Measurements from ENCODE around the gene PLEKHB2. TPM values are rescaled to one million over a fixed set of nuclear protein-coding genes. Genes with fewer than 3 reads are reported as not detected.

Gene PLEKHB2
- total RNA-seq, 6 experiments from 2014 or later: 87.3 to 96.2 (median 93.6) TPM

DNA sequence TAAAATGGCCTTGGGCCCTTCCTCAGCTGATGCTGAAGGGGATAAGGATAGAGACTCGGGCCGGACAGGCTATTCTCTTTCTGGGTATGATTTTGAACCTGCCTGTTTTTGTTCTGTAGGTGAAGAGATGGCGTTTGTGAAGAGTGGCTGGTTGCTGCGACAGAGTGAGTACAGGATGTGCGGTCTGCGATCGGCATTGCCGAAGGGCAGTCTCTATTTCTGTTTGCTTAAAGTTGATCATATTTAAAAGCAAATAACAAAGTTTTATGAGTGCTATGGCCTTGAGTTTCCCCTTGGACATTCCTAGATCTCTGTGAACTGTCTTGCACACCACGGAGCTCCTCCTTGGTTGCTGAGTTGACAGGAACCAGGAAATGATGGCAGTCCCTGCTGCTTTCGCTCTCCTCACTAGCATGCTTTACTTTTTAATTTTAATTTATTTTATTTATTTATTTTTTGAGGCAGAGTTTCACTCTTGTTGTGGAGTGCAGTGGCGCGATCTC, 15.7 kb downstream of the PLEKHB2 start:
- TF ChIP-seq, protein P1, sequence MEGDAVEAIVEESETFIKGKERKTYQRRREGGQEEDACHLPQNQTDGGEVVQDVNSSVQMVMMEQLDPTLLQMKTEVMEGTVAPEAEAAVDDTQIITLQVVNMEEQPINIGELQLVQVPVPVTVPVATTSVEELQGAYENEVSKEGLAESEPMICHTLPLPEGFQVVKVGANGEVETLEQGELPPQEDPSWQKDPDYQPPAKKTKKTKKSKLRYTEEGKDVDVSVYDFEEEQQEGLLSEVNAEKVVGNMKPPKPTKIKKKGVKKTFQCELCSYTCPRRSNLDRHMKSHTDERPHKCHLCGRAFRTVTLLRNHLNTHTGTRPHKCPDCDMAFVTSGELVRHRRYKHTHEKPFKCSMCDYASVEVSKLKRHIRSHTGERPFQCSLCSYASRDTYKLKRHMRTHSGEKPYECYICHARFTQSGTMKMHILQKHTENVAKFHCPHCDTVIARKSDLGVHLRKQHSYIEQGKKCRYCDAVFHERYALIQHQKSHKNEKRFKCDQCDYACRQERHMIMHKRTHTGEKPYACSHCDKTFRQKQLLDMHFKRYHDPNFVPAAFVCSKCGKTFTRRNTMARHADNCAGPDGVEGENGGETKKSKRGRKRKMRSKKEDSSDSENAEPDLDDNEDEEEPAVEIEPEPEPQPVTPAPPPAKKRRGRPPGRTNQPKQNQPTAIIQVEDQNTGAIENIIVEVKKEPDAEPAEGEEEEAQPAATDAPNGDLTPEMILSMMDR (IDR thresholded peaks at IDR 0.05): no peak
- Mint-ChIP-seq H3K27me3 (ENCODE audit: insufficient read depth) (no peaks in the 10 kb centered on the region), H3K27ac (no peak overlapping the region), H3K9me3 (no peaks in the 10 kb centered on the region), H3K4me3 (no peak overlapping the region), H3K4me1 (ENCODE audit: low read depth) (peaks cover 19% of the 10 kb centered on the region), H3K36me3 (ENCODE audit: low read depth) (peaks cover 38% of the 10 kb centered on the region)
- DNase-seq: no peak

DNA sequence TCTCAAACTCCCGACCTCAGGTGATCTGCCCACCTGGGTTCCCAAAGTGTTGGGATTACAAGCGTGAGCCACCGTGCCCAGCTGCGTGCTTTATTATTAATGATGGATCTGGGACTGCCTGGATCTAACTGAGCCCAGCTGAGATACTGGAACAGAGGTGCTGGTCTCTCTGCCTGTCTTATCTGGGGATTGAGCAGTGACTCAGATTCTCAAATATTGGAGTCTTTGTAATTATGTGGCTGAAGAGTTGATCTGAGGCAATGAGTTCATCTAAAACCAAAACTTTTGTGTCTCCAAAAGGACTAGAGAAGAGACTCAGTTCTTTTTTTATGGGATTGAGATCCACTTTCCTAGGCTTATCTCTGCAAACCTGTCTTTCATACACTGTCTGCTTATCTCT, 16.3 kb downstream of the PLEKHB2 start:
- H3K4me3 Mint-ChIP-seq: no peak overlapping the region
- peak; percentile 12 for DNase-seq
- TF ChIP-seq, protein P1 (IDR thresholded peaks at IDR 0.05): no peak
- H3K4me1 Mint-ChIP-seq (ENCODE audit: low read depth): peaks cover 14% of the 10 kb centered on the region
- H3K36me3 Mint-ChIP-seq (ENCODE audit: low read depth): peaks cover 34% of the 10 kb centered on the region
- no peaks in the 10 kb centered on the region for H3K9me3 Mint-ChIP-seq
- no peaks in the 10 kb centered on the region for H3K27me3 Mint-ChIP-seq (ENCODE audit: insufficient read depth)
- H3K27ac Mint-ChIP-seq: no peak overlapping the region

DNA sequence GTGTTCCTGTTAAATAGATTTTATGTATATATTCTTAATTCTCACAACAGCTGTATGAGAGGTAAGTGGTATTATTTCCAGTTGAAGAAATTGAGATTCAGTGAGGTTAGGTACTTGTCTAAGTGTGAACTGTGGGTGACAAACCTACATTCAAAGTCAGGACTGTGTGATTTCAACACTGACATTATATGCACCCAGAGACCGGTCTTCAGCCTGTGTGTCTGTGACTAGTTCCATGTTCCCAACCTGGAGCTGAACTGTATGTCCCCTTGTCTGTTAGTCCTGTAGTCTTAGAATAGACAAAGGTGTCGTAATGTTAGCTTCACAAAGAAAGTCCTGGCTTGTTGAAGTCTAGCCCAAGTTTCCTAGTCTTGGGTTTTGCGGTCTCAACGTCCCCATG, 17.4 kb downstream of the PLEKHB2 start:
- H3K27me3 Mint-ChIP-seq (ENCODE audit: insufficient read depth): no peaks in the 10 kb centered on the region

DNA sequence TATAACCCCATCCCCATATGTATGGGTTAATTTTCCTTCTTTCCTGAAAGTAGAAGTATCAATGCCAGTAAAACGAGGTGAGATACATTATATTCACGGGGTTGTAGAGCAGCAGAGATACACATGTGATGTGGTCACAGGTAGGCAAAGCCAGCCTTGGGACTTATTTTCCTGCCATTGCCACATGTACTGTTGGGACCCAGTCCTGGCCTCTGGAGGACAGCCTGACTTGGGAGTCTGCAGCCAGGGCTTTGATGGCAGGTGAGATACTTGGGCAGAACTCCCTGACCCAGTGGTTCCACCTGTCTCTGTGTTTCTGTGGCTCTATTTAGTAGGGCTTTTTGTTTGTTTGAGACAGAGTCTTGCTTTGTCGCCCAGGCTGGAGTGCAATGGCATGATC, 18.1 kb downstream of the PLEKHB2 start:
- Mint-ChIP-seq H3K4me1 (ENCODE audit: low read depth) (peaks cover 14% of the 10 kb centered on the region), H3K9me3 (no peaks in the 10 kb centered on the region), H3K36me3 (ENCODE audit: low read depth) (peaks cover 43% of the 10 kb centered on the region), H3K27me3 (ENCODE audit: insufficient read depth) (no peaks in the 10 kb centered on the region), H3K27ac (no peak overlapping the region), H3K4me3 (no peak overlapping the region)
- DNase-seq: no peak
- TF ChIP-seq, protein P1 (IDR thresholded peaks at IDR 0.05): no peak

More for the DNA sequence above, 17.4 kb downstream of the PLEKHB2 start:
- no peak overlapping the region for H3K27ac Mint-ChIP-seq
- TF ChIP-seq, protein P1 (IDR thresholded peaks at IDR 0.05): no peak
- peaks cover 38% of the 10 kb centered on the region for H3K36me3 Mint-ChIP-seq (ENCODE audit: low read depth)
- H3K4me1 Mint-ChIP-seq (ENCODE audit: low read depth): peaks cover 14% of the 10 kb centered on the region
- H3K4me3 Mint-ChIP-seq: no peak overlapping the region
- H3K9me3 Mint-ChIP-seq: no peaks in the 10 kb centered on the region
- no peak for DNase-seq

DNA sequence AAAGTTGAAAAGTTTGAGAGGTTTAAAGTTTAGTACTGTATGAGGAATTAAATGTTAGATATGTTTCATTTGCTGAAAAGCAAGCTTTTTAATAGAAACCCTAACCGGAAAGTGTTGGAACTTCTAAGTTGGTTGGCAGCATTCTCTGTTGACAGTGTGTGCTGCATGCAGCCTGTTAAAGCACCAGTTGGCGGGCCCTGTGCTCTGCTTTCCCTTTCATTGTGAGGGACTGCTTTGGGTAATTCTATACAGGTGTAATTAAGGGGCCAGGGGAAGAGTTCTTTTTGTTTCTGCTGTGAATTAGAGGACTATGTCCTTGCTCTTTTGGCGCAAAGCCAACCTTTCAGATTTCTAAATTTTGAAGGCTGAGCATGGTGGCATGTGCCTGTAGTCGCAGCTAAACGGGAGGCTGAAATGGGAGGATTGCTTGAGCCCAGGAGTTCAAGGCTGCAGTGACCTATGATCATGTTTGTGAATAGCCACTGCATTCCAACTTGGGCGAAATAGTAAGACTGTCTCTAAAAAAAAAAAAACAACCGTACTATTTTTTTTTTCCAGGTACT, 20.1 kb downstream of the PLEKHB2 start:
- no peak overlapping the region for H3K4me3 Mint-ChIP-seq
- H3K9me3 Mint-ChIP-seq: no peaks in the 10 kb centered on the region
- H3K4me1 Mint-ChIP-seq (ENCODE audit: low read depth): peaks cover 14% of the 10 kb centered on the region
- H3K36me3 Mint-ChIP-seq (ENCODE audit: low read depth): peaks cover 60% of the 10 kb centered on the region
- no peak for DNase-seq
- TF ChIP-seq, protein P1 (IDR thresholded peaks at IDR 0.05): no peak
- no peak overlapping the region for H3K27ac Mint-ChIP-seq
- no peaks in the 10 kb centered on the region; the same call in 1 of the 2 replicates for H3K27me3 Mint-ChIP-seq (ENCODE audit: insufficient read depth)
